ENCODE results near the gene DLL1.
"Not testable (repeated sequence)": the region's sequence is repeated elsewhere in the genome, so short reads cannot be mapped to it uniquely, and the experiment has no call there.

The DLL1 gene, protein sequence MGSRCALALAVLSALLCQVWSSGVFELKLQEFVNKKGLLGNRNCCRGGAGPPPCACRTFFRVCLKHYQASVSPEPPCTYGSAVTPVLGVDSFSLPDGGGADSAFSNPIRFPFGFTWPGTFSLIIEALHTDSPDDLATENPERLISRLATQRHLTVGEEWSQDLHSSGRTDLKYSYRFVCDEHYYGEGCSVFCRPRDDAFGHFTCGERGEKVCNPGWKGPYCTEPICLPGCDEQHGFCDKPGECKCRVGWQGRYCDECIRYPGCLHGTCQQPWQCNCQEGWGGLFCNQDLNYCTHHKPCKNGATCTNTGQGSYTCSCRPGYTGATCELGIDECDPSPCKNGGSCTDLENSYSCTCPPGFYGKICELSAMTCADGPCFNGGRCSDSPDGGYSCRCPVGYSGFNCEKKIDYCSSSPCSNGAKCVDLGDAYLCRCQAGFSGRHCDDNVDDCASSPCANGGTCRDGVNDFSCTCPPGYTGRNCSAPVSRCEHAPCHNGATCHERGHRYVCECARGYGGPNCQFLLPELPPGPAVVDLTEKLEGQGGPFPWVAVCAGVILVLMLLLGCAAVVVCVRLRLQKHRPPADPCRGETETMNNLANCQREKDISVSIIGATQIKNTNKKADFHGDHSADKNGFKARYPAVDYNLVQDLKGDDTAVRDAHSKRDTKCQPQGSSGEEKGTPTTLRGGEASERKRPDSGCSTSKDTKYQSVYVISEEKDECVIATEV

DNA sequence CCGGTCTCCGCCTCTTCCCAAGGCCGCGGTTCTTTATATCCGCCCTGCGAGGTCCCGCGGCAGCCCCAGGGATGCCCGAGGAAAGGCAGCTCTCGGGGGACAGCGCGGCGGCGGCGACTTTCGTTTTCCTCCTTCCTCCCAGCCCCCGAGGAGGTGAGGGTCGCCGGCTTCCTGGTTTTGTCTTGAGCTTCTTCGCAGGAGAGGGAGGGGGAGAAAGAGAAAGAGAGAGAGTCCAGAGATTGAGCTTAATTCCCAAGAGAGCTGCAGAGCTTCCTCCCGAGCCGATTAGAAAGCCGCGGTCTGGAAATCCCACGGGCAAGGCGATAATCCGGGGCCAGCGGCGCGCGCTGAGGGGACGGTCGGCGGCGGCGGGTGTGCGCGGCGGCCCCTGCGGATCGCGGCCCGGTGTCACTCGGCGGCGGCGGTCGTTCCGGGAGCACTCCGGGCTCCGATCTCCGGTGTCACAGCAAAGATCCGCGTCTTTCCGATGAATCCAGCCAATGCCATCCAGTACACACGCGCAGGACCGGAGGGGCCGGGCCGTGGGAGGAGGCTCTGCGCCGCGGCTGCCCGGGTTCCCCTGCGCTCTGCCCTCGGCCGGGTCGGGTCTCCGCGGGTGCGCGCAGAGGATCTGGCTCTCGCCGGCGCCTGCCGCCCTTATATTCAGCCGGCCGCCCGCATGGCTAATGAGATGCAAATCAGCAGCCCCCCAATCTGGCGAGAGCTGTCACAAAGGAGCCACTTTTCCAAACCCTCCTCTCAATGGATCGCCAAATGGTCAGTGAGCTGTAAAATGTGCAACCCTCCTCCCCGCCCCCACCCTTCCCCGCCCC, at the start of gene DLL1:
Gene DLL1 (minus strand): TSS at position 783 of the 833 bp plus-strand sequence. CDS start 939 bp downstream, outside the sequence.
- DNase-seq: peak; percentile 28 to 43

DNA sequence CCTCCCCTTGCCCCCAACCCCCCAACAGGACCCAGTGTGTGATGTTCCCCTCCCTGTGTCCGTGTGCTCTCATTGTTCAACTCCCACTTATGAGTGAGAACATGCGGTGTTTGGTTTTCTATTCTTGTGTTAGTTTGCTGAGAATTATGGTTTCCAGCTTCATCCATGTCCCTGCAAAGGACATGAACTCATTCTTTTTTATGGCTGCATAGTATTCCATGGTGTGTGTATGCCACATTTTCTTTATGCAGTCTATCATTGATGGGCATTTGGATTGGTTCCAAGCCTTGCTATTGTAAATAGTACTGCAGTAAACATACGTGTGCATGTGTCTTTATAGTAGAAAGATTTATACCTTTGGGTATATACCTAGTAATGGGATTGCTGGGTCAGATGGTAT, 44.3 kb upstream of the DLL1 start:
- not testable (repeated sequence) for DNase-seq

DNA sequence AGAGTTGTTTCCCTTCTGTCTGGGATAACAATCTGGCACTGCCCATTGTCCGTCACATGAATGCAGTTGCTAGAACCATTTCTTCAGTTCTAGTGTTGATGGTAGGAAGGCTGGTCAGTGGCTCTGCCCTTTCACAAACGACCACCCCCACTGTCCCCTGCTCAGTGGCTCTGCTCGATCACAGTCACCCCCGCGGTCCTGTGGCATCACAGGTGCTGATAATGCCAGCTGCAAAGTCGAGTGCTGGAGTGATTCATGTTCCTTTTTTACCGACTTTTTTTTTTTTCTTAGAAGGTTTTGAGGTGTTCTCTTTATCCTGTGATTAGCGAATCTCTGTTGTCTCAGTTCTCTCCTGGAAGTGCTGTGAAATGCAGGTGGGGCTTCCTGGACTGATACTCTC, 38.4 kb upstream of the DLL1 start:
- DNase-seq: no peak

DNA sequence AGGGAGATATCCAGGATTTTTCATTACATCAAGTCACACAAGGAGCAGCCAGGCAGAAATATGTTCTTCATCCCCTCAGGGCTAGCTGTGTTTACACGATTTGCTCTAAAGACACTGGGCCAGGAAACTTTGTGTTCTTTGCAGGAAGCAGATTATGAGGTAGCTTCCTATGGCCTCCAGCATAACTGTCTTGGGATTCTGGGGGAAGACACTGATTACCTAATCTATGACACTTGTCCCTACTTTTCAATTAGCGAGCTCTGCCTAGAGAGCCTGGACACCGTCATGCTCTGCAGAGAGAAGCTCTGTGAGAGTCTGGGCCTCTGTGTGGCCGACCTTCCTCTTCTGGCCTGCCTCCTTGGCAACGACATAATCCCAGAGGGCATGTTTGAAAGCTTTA, 26.8 kb upstream of the DLL1 start:
- DNase-seq: no peak

DNA sequence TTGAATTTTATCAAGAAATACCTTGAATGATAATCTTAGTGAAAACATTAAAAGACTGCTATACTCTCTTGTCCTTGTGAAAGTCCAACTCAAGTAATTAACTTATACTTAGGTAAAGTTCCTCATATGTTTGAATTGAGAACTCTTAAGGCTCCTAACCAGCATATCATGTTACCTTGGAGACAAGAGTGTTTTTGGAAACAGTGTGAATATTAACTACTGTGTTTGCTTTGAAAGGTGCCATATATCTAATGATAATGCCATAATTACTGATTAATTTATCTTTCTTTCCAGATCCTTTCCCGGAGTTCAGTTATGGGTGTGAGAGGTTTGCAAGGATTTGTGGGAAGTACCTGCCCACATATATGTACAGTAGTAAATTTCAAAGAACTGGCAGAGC, 26.2 kb upstream of the DLL1 start:
- no peak for DNase-seq

DNA sequence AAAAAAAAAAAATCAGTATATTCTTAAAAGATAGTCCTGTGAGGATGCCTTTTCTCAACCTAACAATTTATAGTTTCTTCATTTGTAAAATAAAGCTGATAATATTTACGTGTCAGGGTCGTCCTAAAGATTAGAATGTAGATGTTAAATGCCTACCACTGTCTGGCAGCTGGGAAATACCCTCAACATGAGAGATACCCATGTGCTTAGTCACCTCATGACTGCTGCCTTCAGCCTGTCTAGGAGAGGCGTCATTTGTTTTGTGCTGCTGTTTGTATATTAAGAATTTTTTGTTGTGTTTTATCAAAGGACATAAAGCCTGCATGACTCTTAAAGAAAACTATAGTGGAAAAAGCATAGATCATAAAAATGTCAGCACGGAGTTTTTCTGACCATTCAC, 25.2 kb upstream of the DLL1 start:
- no peak for DNase-seq

DNA sequence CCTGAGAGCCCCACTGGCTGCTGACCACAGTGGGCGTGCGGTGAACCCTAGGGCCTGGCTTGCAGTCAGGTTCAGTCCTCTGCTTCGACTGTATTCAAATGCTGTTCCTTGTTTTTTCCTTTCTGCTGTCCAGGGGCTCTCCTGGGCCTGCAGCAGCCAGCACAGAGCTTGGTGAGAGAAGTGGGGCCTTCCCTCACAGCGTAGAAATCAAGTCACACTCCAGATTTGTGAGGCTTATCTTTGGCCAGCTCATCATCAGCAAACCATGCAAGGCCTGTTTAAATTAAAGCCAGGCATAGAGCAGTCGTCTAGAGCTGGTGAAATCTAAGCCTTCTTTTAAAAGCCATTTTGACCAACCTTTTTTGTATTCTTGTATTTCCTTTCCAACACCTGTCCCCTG, 24.1 kb upstream of the DLL1 start:
- DNase-seq: no peak

DNA sequence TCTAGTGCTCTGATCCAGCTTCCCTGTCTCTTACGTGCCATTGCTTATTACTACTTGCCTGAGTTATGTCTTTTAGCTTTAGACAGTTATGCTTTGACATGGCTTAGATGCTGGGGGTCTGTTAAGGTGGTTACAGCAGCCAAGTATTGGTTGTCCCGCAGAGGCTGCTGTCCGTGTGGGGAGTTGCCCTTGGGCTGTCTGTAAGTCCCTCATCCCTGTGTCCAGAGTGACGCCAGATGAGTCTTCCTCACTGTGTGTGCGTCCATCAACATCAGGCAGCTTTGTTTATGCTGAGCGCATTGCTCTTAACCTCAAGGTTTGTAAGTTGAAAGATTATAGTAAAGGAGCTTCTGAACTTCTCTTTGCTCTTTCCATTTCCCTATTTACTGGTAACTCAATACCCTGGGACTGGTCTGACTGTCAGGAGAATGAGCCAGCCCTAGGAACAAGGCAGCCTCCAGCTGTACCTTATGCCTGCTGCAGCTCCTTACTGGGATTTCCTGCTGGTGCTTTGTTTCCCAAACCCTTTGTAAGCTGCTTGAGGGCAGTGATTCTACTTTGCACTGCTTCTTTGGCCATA, 22.9 kb upstream of the DLL1 start:
- no peak for DNase-seq

DNA sequence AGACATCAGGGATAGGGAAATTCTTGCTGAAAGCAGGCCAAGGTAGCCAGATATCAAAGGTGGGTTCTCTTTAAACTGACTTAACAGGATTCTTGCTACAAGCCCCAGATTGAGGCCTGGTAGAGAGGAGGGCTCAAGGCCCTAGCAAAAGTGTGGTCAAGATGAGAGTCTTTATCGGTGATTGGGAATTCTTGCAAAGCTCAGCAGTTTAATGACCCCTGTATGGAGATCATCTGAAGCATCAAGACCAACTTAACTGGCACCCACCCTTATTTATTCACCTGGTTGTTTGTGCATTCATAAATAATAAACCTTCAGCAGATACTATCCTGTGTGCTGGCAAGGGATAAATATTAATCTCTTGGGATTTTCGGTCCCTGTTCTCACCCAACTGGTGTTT, 22.0 kb upstream of the DLL1 start:
- DNase-seq: no peak

DNA sequence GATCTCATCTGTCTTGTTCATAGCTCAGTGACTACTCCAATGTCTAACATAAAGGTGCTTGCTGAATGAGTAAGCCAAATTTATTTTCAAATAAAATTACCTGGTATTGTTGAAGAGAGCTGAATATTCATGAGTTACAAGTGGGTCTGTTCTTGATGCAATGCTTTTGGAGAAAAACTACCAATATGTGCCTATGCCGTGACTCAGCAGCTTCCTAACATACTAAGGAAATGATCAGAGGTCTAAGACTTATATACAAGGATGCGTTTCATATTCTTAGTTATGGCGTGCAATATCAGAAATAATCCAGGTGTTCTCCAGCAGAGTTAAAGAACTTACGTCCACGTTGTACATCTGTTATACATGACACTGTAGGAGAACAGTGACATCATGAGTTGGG, 20.8 kb upstream of the DLL1 start:
- DNase-seq: no peak

DNA sequence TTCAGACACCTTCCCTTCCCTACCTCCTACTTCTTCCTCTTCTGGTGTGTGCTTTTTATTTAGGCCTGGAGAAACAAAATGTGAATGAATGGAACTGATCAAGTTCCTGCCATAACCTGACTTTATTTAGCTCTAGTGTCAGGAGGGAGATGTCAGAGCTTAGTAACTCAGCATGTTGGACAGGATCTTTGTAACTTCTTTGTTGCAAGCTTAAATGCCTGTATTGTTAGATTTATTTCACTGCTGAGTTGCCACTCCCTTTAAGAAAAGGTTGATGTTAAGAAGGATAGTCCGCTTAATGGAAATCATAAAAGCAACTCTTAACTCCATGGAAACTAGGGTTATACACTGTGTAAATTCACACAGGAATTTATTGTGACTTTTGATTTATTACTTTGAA, 17.9 kb upstream of the DLL1 start:
- DNase-seq: no peak

DNA sequence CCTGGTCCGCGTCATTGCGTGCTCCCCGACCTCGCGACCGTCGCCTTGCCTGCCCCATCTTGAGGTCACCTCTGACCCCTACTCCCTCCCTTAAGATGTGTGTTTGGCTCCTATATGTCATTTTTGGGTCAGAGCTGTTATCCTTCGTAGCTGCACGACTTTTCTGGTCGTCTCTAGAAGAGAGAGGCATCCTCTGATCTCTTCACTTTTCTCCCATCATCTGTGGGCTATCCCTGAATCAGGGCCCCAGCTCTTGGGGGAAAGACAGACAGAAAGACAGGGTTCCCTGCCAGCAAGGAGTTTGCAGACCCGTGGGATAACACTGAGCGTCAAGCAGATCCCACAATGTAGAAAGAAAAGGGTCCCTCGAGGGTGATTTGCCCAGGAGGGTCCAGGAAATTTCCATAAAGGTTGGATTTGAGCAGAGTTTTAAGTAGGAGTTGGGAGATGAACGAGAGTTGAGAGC, 16.2 kb upstream of the DLL1 start:
- no peak for DNase-seq

DNA sequence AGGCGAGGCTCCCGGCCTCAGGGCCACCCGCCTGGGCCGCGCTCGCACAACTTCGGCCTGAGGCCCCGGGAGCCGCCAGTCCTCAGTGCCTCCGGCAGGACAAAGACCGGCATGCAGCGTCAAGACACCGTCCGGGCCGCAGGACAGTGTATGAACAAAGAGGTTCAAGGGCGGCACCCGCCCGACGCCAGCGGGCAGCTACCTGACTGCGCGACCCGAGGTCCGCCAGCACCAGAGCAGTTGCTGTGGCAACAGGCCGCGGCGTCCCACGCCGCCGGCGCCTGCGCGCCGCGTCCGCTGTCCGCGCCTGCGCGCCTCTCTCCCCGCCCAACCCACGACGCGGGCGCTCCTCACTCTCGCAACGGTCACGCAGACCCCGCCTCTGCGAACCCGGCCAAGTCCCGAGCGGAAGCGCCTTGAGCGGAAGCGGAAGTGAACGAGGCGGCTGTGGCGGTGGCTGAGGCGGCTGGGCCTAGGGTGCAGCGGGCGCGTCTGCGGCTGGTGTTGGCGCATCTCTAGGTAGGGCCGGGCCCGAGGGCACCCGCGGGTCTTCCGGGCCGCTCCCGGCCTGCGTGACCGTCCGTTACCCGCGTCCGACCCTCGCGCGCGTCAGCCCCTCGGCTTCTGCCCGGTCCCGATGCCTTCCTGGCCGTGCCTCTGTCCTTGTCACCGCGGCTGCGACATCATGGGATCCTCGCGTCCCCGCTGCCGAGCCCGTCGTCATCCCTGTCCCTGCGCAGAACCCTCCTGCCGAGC, 15.6 kb upstream of the DLL1 start, which contains the start of gene FAM120B:
Gene FAM120B (plus strand): TSS at position 435 of the 756 bp plus-strand sequence. CDS start 10,633 bp downstream, outside the sequence.
- DNase-seq: peak; percentile 97

DNA sequence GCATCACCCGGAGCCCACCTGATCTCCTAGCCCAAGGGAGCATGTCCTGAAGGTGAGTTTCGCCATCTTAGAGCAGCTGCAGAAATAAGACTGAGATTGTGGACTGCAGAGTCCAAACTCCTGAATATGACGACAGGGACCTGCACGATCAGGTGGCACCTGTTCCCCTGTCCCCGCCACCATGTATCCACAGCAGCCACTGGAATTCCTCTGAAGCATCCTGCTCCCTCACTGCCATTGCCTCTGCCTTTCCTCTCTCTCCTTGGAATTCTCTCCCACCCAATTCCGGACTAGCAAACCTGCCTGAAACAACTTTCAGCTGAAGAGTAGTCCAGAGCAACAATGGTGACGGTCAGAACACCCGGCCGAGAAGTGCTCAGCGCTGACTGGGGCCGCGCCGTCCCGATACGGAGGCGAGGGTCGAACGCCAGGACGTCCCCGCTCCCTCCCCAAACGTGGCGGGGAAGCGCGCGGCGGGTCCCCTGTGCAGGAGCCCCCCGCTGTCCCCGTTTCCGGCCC, 15.0 kb upstream of the DLL1 start:
- no peak for DNase-seq

DNA sequence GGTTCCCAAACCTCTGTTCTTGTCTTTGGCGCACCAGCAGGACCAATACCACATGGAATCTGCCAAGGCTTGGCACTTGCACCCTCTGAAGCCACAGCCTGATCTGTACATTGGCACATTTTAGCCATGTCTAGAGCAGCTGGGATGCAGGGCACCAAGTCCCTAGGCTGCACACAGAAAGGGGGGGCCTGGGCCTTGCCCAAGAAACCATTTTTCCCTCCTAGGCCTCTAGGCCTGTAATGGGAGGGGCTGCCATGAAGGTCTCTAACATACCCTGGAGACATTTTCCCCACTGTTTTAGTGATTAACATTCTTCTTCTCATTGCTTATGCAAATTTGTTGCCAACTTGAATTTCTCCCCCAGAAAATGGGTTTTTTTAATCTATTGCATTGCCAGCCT, 10.3 kb upstream of the DLL1 start:
- no peak for DNase-seq

DNA sequence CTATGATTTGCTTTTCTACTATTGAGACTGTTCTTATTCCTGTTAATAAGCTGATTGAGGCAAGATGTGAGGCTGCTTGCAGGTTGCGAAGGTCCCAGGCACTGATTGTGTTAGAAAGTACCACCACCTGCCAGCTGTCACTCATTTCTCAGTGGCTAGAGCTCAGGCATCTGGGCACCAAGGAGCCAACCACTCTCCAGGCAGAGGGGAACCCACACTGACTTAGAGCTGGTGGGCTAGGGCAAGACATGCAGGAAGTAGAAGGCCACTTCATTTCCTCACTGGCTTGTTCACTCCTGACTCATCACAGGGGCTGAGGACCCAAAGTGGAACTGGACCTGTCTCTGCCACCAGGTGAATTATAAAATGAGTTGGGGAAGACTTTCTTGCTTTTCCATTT, 7.8 kb upstream of the DLL1 start:
- no peak for DNase-seq

DNA sequence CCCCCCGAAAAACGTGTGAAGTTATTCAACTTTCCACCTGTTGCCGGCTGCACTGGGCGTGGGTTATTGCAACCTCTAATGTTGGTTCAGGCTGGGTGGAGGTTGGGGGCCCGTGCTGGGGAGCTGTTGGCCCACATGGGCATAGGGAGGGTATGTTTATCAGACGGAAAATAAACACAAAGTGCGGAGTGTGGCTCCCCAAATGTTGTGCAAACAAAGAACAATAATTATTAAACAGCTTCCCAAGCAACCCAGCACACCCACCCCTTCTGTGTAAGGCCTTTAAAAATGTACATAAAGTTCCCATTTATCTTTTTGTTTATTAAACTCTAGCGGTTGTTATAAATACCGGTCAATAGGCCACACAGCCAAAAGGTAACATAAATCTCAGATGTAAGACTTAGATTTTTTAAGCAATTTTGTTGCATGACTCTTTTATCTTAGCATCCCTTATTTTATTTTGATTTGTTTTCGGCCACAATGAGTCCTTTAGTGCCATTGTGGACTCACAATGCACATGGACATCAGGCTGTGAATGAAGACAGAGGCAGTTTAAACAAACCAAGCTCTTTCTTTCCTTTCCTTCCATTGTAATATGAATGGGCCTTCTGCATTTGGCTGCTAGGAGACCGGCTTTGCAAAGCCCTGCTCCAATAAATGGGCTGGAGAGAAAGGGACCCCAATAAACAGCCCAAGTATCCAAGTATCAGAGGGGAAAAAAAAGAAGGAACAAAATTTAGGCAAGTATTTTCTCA, 6.9 kb upstream of the DLL1 start:
- DNase-seq: no peak

DNA sequence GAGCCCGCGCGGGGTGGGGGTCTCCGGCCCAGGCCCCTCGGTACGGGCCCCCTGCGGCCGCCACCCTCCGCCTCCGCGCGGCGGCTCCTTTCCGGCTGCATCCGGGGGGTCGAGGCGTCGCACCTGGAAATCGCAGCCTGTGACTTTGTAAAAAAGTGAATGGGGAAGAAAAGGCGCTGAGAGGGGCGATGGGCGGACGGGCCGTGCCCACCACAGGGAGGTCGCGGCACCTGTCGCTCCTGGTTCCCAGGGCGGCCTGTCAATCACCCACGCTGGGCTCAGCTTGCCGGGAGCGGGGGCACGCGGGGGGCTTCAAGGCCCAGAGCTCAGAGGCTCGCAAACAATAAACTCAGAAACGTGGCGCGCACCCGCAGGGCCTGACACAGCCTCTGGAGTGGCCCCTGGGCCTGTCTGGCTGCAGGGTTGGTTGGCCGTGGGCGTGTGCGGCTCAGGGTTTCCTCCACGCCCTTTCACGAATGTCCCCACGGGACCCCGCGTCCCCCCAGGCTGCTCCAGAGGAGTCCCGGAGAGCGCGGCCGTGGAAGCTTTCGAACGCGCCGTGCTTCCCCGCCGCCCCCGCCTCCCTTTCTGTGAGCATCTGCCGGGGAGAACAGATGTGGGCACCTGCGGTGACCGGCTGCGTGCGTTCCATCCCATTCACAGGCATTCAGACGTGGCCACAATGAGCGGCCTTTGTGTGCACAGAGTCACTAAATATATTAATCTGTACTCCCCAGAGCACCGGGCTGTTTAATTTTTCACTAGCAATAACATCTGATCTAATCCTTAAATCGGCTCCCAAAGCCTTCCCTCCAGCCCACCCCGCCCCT, 6.1 kb upstream of the DLL1 start:
- DNase-seq: no peak

DNA sequence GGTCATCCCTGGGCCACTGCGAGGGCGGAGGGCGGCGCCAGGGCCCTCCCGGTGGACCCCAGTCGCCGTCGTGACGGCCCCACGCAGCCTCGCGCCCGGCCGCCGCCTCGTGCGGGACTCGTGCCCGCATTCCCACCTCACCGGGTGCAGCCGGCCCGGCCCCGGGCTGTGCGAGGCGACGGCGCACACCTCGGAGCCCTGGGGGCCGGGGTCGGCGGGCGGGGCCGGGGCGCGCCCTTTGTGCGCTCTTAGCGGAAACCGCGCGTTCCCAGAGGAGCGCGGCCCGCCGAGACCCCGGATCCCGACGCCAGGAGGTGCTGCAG, 5.5 kb upstream of the DLL1 start:
- DNase-seq: no peak
